COLO668 (cell line): ENCODE measurements around the gene TRIO.

Experiments
- DNase-seq: peaks from one replicate; lab custom pipeline; 2025; ENCODE audit not compliant: unreplicated experiment; lab: John Stamatoyannopoulos, UW

Gene TRIO

DNA sequence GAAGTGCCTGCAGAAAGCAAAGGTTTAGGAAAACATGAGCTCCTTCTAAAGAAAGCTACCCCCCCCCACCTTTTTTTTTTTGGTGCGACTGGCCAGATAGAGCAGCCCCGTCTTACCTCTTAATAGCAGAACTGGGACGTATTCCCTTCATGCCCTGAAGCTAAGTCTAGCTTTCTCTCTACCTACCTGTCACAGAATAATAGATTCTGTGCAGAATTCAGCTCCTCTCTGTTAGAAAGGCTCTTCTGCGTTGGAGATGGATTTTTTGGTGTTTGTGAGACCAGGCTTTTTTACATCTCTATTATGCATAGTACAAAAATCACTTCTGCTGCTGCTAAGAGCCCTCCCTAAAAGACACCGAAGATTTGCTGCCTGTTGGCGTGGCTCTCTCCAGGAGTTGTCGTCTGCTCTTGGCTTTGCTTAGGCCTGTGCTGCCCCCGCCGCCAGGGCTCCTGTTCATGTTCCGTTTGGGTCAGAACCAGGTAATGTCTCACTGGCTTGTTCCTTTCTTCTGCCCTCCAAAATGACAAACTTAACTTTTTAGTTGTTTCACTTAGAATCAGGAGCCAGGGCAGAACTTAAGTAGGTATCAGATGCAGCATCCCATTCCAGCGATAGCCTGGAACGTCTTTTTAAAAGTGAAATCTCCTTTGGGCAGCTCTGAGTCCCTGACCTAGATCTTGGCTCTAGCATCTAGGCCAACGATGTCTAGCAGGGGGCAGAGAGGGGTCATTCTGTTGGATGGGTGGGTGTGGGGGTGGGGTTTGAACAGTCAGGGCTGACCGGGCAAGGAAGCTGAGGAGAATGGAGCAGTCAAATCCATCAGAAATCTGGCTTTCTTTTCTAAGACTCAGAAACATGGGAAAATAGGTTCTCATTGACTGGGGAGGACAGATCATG, 2.5 kb downstream of the TRIO start:
- no peak for DNase-seq

GRCh38 chr5:14146725-14147124, 3.6 kb downstream of the TRIO start:
- no peak for DNase-seq

DNA sequence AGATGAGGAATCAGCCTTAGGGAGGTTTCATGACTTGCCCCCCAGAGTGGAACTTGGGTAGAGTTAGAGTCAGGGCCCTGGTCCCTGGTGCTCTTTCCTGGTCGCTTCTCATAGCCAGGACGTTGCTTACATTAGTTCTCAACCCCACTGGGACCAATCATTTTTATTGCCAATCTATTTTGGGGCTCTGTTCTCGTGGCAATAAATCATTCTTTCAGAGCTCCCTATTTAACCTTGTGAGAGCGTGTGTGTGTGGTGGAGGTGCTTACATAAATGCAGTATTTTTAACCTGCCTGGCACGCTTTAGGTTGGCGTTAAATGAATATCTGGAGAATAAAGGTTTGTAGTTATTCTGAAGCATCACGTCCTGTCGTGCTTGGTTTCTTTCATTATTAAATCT, 4.1 kb downstream of the TRIO start:
- no peak for DNase-seq

- no peak for DNase-seq
Observed at GRCh38 chr5:14148483-14148882, 5.3 kb downstream of the TRIO start.

GRCh38 chr5:14148890-14149671, 5.9 kb downstream of the TRIO start:
- DNase-seq: no peak

- DNase-seq: no peak
Observed at GRCh38 chr5:14149672-14150274, 6.6 kb downstream of the TRIO start.

DNA sequence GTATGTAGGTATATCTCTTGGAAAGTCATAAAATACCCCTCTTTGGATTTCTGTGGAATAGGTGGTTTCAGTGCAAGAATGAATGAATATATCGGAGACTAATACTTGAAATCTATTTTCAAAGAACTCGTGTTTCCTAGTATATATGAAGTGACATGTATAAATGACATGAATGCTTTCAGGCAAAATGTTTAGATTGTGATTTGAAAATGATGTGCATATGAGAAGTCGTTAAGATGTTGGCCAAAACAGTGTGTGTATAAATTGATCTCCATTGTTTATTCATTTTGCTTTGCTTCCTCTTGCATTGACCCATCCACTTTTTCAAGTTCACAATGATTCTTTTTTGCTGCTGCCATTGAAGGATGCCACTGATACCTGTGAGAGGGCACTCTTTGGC, 8.3 kb downstream of the TRIO start:
- DNase-seq: no peak

DNA sequence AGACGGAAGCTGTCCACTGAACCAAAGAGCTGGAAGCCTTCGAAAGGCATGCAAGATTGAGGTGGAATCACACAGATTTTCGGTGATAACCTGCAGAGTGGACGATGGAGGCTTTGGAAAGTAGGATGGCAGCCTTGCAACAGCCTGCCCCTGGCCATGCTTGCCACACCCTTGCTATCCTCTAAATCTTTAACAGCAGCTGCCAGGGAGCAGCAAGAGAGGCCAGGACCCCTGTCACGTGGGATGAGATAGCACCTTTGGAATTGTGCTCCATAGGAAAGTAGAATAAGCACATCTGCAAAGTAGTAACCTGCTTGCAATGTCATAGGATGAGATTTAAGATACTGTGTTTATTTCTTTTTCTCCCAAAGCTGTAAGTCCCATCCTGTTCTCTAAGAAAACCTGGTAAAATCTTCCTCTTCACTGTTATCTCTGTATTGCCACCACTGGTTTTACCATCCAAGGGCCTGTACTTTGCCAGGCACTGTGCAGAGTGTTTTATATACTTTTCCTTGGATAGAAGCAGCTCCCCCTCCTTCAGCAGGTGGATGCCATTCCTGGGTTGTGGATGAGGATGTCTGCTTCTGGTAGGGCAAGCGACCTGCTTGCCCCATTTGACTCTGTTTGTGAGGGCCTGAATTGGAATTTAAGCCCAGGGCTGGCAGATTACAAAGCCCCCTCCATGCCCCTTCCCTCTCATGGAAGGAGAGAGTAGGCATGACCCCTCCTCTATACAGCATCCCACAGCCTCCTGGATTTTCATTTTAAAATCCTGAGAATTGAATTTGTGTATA, 10.1 kb downstream of the TRIO start:
- DNase-seq: no peak

DNA sequence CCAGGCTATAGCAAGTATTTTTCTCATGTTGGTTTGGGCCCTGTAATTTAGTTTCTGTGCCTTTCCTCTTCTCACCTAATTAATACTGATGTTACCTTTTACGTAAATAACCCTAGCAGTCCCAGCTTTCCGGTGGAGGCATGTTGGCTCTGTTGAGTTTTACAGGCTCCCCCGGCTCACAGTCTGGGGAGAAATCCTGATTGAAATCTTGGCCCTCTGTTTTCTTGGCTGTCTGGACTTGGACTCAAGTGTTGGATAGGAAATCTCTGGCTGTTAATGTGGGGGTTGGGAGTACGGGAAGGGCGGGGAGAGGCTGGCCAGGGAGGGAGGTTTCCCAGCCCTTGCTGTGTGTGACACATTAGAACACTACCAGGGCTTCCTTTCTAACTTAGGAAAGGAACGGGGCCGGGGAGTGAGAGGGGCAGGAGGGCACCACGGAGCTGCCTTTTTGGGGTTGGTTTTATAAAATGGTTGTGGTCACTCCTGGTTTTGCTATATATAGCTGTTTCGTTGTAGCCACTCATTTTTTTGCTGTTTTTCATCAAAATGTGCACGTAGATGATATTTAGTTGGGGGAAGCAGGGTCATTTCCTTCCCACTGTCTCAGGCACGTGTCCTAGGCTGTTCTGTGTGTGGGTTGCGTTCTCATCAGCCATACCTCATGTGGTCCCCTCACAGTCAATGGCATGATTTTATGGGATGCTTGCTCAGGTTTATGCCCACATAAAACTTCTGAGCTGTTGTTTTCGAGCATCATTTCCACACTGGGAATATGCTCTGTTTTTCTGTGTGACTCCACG, 11.0 kb downstream of the TRIO start:
- no peak for DNase-seq

DNA sequence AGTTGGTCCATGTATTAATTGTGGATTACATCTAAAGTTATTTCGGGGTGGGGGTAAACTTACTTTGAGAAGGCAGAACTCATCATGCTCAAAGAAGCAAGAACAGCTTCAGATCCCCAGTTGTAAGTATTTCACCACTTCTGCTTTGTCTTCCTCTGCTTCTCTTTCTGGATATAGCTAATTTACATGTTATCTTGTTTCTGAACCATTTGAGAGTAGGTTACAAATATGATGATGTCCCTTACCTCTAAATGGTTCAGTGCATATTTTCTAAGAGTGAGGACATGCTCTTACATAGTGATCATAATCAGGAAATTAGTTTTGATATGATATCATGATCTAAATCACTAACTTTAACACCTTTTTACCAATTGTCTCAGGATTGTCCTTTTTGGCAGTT, 11.9 kb downstream of the TRIO start:
- no peak for DNase-seq

DNA sequence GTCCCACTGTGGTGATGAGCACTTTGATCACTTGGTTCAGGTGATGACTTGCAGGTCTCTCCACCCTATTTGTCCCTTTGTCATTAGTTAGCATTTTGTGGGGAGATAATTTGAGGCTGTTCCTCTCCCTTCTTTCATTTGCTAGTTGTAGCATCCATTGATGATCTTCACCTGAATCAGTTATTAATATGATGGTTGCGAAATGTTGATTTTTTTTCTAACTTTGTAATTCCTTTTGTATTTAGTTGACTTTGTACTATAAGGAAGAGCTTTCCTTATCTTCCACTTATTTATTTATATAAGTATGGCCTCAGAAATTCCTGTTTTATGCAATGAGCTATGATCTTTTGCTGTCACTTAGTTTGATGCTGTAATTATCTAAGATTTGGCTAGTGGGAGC, 12.6 kb downstream of the TRIO start:
- DNase-seq: no peak

DNA sequence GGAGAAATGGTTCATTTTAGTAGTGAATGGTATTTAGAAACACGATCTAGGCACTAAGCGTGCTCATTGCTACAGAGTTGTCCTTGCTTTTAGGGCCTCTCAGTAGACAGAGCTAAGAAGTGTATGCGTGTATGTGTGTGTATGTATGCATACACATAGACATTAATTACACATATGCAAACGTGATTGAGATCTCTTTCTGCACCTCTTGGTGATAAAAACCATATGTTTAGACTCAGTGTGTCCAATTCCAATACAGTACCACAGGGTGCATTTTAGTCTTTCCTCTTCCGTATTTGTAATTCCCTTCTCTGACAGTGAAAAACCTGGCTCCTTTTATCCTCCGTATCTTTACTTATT, 13.1 kb downstream of the TRIO start:
- no peak for DNase-seq

- no peak for DNase-seq
Observed at GRCh38 chr5:14156650-14157492, 13.7 kb downstream of the TRIO start.

GRCh38 chr5:14157493-14157782, 14.3 kb downstream of the TRIO start:
- no peak for DNase-seq

DNA sequence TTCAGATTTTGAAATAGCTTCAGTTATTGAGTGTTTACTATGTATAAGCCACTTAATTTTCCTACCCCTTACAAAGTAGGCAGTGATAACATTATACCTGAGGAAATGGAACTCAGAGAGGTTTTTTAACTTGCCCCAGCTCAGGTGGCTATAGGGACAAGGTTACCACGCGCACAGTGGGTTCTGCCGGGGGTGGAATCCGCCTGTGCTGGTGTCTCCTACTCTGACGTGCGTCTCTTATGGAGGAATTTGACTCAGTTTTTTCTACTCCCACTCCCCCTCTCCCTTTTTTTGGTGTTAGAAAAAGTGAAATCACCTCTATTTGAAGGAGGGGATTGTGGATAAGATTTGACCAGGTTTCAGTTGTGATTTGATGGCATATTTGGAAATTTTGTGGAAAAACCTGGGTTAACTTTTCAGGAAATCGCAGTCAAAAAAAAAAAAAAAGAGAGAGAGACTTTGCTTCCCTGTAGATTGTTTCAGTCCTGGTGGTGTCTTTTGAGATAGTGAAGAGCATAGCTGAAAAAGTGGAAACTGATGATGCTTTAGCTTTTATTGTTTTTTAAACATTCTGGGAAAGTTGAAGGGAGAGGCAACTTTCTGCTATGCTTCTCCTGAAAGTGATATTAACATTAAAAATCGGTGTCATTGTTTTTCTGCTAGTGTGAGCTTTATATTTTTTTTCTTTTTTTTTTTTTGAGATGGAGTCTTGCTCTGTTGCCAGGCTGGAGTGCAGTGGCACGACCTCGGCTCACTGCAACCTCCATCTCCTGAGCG, 15.9 kb downstream of the TRIO start:
- DNase-seq: no peak

GRCh38 chr5:14161825-14162556, 18.8 kb downstream of the TRIO start:
- DNase-seq: no peak

GRCh38 chr5:14164164-14165163, 21.3 kb downstream of the TRIO start:
- DNase-seq: no peak
